Lung (tissue), 12 donors: ENCODE measurements around the gene RMC1. TPM values are rescaled to one million over a fixed set of nuclear protein-coding genes. Genes with fewer than 3 reads are reported as not detected.
"Not testable (repeated sequence)": the region's sequence is repeated elsewhere in the genome, so short reads cannot be mapped to it uniquely, and the experiment has no call there.

ENCODE experiments used
- ATAC-seq: fragments of 200-7000 bp; cut with Tn5 transposase; one replicate; pipeline ENCODE4 v1.9.1; 2020; ENCODE audit warnings: moderate number of reproducible peaks; ENCODE audit not compliant: insufficient read depth, low FRiP score
- DNase-seq, 3 donors: peaks; one replicate each; pipeline ENCODE4 v3.0.0-alpha.2; 2013 to 2017
- H3K27ac ChIP-seq, 2 donors: one replicate each; pipeline ENCODE4 v1.5.1; 2013; ENCODE audit warnings: mild to moderate bottlenecking in 2 of 2, moderate library complexity in 2 of 2, control low read depth in 1 of 2, inconsistent platforms in 1 of 2, low read depth in 1 of 2, low read length in 1 of 2
- H3K27me3 ChIP-seq, 3 donors: one replicate each; pipeline ENCODE4 v1.5.1; 2013; ENCODE audit warnings: low read length in 2 of 3; ENCODE audit not compliant: control insufficient read depth in 3 of 3, insufficient read depth in 3 of 3
- H3K36me3 ChIP-seq, 4 donors: one replicate each; pipeline ENCODE4 v1.5.1; 2013; ENCODE audit warnings: low read length in 4 of 4, mild to moderate bottlenecking in 1 of 4, moderate library complexity in 1 of 4; ENCODE audit not compliant: control insufficient read depth in 4 of 4, insufficient read depth in 4 of 4
- H3K4me1 ChIP-seq, 5 donors: one replicate each; pipeline ENCODE4 v1.5.1; 2013; ENCODE audit warnings: low read length in 5 of 5, mild to moderate bottlenecking in 2 of 5, moderate library complexity in 1 of 5; ENCODE audit not compliant: control insufficient read depth in 5 of 5, insufficient read depth in 5 of 5
- H3K4me3 ChIP-seq: one replicate; pipeline ENCODE4 v1.5.1; 2013; ENCODE audit warnings: mild to moderate bottlenecking, control low read depth, moderate library complexity
- H3K9ac ChIP-seq, 2 donors: one replicate each; pipeline ENCODE4 v1.5.1; 2013; ENCODE audit warnings: low read length in 2 of 2, control low read depth in 1 of 2; ENCODE audit not compliant: insufficient read depth in 1 of 2
- H3K9me3 ChIP-seq, 4 donors: one replicate each; pipeline ENCODE4 v1.5.1; 2013; ENCODE audit warnings: low read length in 3 of 4, mild to moderate bottlenecking in 1 of 4, moderate library complexity in 1 of 4; ENCODE audit not compliant: control insufficient read depth in 4 of 4, insufficient read depth in 3 of 4
- CTCF ChIP-seq: IDR thresholded peaks from 2 replicates; pipeline ENCODE4 v1.5.1; 2012; ENCODE audit warnings: mild to moderate bottlenecking; ENCODE audit errors: control extremely low read depth, extremely low read depth
- WGBS, 2 donors: extraction: QIAGEN DNeasy Blood & Tissue Kit; methylation state at CpG; one replicate each; pipeline ENCODE4 v1.1.7; 2013; 5-methylcytosine and 5-hydroxymethylcytosine counted together
- polyA plus RNA-seq, 2 donors: library from polyadenylated mRNA; stranded (reverse); fragments of 200-250 nt; gene quantifications; one replicate each; pipeline ENCODE4 v1.2.1, GENCODE V29; 2013
- total RNA-seq, 2 donors: library from RNA; depleted of rRNA in 1 of 2; stranded (reverse); fragments of >200 nt in 1 of 2; gene quantifications; one replicate each; pipeline ENCODE4 v1.2.1, GENCODE V29; 2014 to 2021
- donor health status: control.
- donor health status: control.
- donor health status: Bipolar disorder and iron deficiency.
- donor health status: healthy.
- donor health status: DM: yes; HTN: yes; CAD: no.

Gene RMC1
- total and polyA plus RNA-seq, 4 donors: 28.2 to 71.3 (median 32.2) TPM

GRCh38 chr18:23503963-23504344 lies 643 bp downstream of the RMC1 start:
- Histone ChIP-seq H3K36me3 (peaks cover 0 to 16% (median 7%) of the 10 kb centered on the region in 4 donors), H3K27me3 (no peaks in the 10 kb centered on the region), H3K4me1 (peaks cover 0 to 14% (median 7%) of the 10 kb centered on the region in 5 donors), H3K9me3 (no peaks in the 10 kb centered on the region), H3K4me3 (peak overlapping the region; percentile 99), H3K27ac (peak overlapping the region in 1 of 2 donors; percentile 94), H3K9ac (peak overlapping the region in 1 of 2 donors; percentile 60)
- peak in 1 of 3 donors; percentile 53 for DNase-seq
- no peak for TF ChIP-seq CTCF
- WGBS, 2 donors: 2 to 3% methylated on average over 21 of the region's 21 CpGs
- ATAC-seq: no peak

DNA sequence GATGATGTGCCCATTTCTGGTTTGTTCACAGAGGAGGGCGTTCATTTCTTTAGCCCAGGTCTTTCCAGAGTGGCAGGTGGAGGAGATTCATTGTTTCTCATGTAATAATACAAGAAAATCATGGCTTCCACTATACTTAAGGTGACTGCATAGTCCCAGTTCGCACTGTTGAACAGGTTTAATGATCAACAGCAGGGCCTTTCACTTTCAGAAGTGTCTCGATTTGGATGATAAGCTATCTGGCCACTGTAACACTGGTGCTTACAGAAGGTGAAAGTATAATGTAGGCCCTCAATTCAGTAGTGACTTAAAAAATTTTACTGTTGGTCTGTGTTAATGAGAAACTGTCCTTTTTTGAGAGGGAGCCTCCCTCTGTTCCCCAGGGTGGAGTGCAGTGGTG lies 1.4 kb downstream of the RMC1 start:
- TF ChIP-seq CTCF: no peak
- no peaks in the 10 kb centered on the region for H3K9me3 ChIP-seq
- peak overlapping the region in 1 of 2 donors; percentile 52 for H3K27ac ChIP-seq
- no peak overlapping the region for H3K4me3 ChIP-seq
- H3K27me3 ChIP-seq: no peaks in the 10 kb centered on the region
- no peak overlapping the region for H3K9ac ChIP-seq
- ATAC-seq: no peak
- WGBS, 2 donors: 51 to 82% methylated on average over 3 of the region's 3 CpGs
- peak in 1 of 3 donors; percentile 57 for DNase-seq
- peaks cover 0 to 16% (median 9%) of the 10 kb centered on the region in 4 donors for H3K36me3 ChIP-seq
- H3K4me1 ChIP-seq: peaks cover 0 to 14% (median 7%) of the 10 kb centered on the region in 5 donors

DNA sequence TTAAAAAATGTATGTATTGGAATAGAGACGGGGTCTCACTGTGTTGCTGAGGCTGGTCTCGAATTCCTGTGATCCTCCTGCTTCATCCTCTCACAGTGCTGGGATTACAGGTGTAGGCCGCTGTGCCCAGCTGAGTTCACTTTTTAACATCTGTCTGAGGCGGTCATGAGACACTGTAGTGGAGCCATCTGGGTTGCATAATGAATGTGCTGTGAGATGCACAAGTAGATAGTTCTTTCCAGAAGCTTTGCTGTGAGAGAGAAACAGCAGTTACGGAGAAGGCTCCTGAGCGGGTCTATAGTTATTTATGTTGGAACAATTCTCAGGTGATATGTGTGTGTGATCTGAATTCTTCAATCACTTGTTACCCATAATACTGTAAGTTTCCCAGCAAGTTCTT lies 3.1 kb downstream of the RMC1 start:
- DNase-seq (no peak), ATAC-seq (no peak)
- peaks cover 8 to 20% (median 15%) of the 10 kb centered on the region in 4 donors for H3K36me3 ChIP-seq
- peak overlapping the region in 1 of 2 donors; percentile 11 for H3K9ac ChIP-seq
- H3K27ac ChIP-seq: no peak overlapping the region
- H3K27me3 ChIP-seq: no peaks in the 10 kb centered on the region
- WGBS, 2 donors: 80 to 96% methylated on average over 6 of the region's 6 CpGs
- no peak overlapping the region for H3K4me3 ChIP-seq
- peaks cover 0 to 14% (median 7%) of the 10 kb centered on the region in 5 donors for H3K4me1 ChIP-seq
- H3K9me3 ChIP-seq: no peaks in the 10 kb centered on the region
- TF ChIP-seq CTCF: no peak

- 96% methylated on average over 2 of the region's 2 CpGs for whole genome bisulfite sequencing, 2 donors
- peaks cover 9 to 26% (median 16%) of the 10 kb centered on the region in 4 donors for H3K36me3 ChIP-seq
- H3K4me3 ChIP-seq, ATAC-seq, H3K9me3 ChIP-seq, H3K9ac ChIP-seq, DNase-seq, H3K27me3 ChIP-seq, H3K27ac ChIP-seq, H3K4me1 ChIP-seq: not testable (repeated sequence)
Observed at GRCh38 chr18:23510923-23511322, 7.6 kb downstream of the RMC1 start.

GRCh38 chr18:23512216-23512615 lies 8.9 kb downstream of the RMC1 start:
- WGBS, 2 donors: 68 to 85% methylated on average over 7 of the region's 7 CpGs
- ATAC-seq, H3K27me3 ChIP-seq, DNase-seq, H3K9ac ChIP-seq, H3K4me3 ChIP-seq, H3K9me3 ChIP-seq, H3K4me1 ChIP-seq, H3K27ac ChIP-seq: not testable (repeated sequence)
- H3K36me3 ChIP-seq: peaks cover 7 to 26% (median 13%) of the 10 kb centered on the region in 4 donors
